ENCODE data around the gene SLC66A2. TPM values are rescaled to one million over a fixed set of nuclear protein-coding genes. Genes with fewer than 3 reads are reported as not detected.

Gene SLC66A2
- total and polyA plus RNA-seq, 10 of the 15 experiments (the other 5 are each of a cell fraction or from before 2014, with no cell fraction given) = 0.69 to 42.5 (median 14.8) TPM

GRCh38 chr18:79867666-79868065 lies 83.8 kb downstream of the SLC66A2 start (continued):
- TF ChIP-seq EED (IDR thresholded peaks at IDR 0.05; ENCODE audit: low read depth) (no peak), BRCA1 (IDR thresholded peaks at IDR 0.05; ENCODE audit: low read depth, low read length) (no peak), MEF2B (IDR thresholded peaks at IDR 0.05; ENCODE audit: partially characterized antibody, poor library complexity, severe bottlenecking) (no peak), CREM (IDR thresholded peaks at IDR 0.05; ENCODE audit: low read depth) (no peak), MLLT1 (IDR thresholded peaks at IDR 0.05) (no peak)

GRCh38 chr18:79866889-79867574 lies 84.4 kb downstream of the SLC66A2 start:
- Histone ChIP-seq H4K20me1 (ENCODE audit: control insufficient read depth, insufficient read depth) (no peaks in the 10 kb centered on the region), H3K4me1 (ENCODE audit: control insufficient read depth, insufficient read depth, low read length) (no peaks in the 10 kb centered on the region), H3K36me3 (ENCODE audit: control insufficient read depth in 2 of 2, insufficient read depth in 2 of 2, low read length in 1 of 2) (no peaks in the 10 kb centered on the region), H3K27me3 (replicated peaks in 1 of 2; ENCODE audit: control insufficient read depth in 2 of 2, insufficient read depth in 2 of 2, low read length in 1 of 2) (no peaks in the 10 kb centered on the region), H3K9me3 (replicated peaks; ENCODE audit: control insufficient read depth, insufficient read depth, low read length) (no peaks in the 10 kb centered on the region; the same call in 1 of the 3 replicates), H3K9ac (ENCODE audit: control insufficient read depth, insufficient read depth, low read length) (no peak overlapping the region), H3K79me2 (ENCODE audit: control insufficient read depth, insufficient read depth, low read length) (no peaks in the 10 kb centered on the region), H3K4me3 (no peak overlapping the region), H3K4me2 (ENCODE audit: control insufficient read depth, insufficient read depth) (no peak overlapping the region), H3K27ac (ENCODE audit: control insufficient read depth, insufficient read depth) (no peak overlapping the region), H2AFZ (ENCODE audit: control insufficient read depth, low read depth, low read length) (no peak overlapping the region)
- POLR2A ChIA-PET = interaction anchor here (0.6 kb wide), 1 partner anchor 83 kb away, joined by 4 read pairs; no protein-coding TSS in a partner anchor
- FAIRE-seq = no peak
- no peak; the same call in 2 of the 3 replicates for ATAC-seq
- CTCF ChIA-PET = no interaction called here
- WGBS (ENCODE audit: insufficient coverage, insufficient replicate concordance, low lambda C conversion rate, missing lambda C conversion rate) = 63% methylated on average over 12 of the region's 20 CpGs
- no TSS peak for BruUV-seq (replicated peaks)
- RAD21 ChIA-PET (ENCODE audit: unreplicated experiment) = no interaction called here
- in situ Hi-C loops (cut with MboI) = no loop called here
- DNase-seq (ENCODE audit: low read depth, low spot score) = no peak
- intact Hi-C loops (cut with micrococcal nuclease; ENCODE audit: unreplicated experiment) = no loop called here
- SMC1A ChIA-PET (ENCODE audit: uncharacterized antibody, unreplicated experiment) = no interaction called here
- TF ChIP-seq MYB (IDR thresholded peaks at IDR 0.05; ENCODE audit: borderline replicate concordance, low read depth, low read length) = no peak
- TF ChIP-seq FOS (IDR thresholded peaks at IDR 0.05; ENCODE audit: borderline replicate concordance, extremely low read depth, insufficient read length) = no peak
- no peak for TF ChIP-seq PBX3 (IDR thresholded peaks at IDR 0.05; ENCODE audit: insufficient replicate concordance, low read depth, low read length)
- TF ChIP-seq RB1 (IDR thresholded peaks at IDR 0.05; ENCODE audit: borderline replicate concordance) = no peak
- TF ChIP-seq BRCA1 (IDR thresholded peaks at IDR 0.05; ENCODE audit: low read depth, low read length) = no peak
- TF ChIP-seq ATF3 (IDR thresholded peaks at IDR 0.05; ENCODE audit: borderline replicate concordance, extremely low read depth, low read depth, low read length) = no peak
- no peak for TF ChIP-seq ZBTB4 (CRISPR knock-in tag; IDR thresholded peaks at IDR 0.05)
- no peak for TF ChIP-seq POLR2AphosphoS5 (IDR thresholded peaks at IDR 0.05; ENCODE audit: low read length)
- TF ChIP-seq SREBF1 (IDR thresholded peaks at IDR 0.05; ENCODE audit: low read length) = no peak
- TF ChIP-seq EED (IDR thresholded peaks at IDR 0.05; ENCODE audit: low read depth) = no peak
- TF ChIP-seq FOXM1 (IDR thresholded peaks at IDR 0.05; ENCODE audit: low read depth, low read length) = no peak
- no peak for TF ChIP-seq IRF3 (IDR thresholded peaks at IDR 0.05)

Measured in GM12878 (cell line).